Fibroblast of skin of abdomen (primary cell): ENCODE results near the gene PPT2.
"Not testable (repeated sequence)": the region's sequence is repeated elsewhere in the genome, so short reads cannot be mapped to it uniquely, and the experiment has no call there.

Source experiments
- DNase-seq: peaks from one replicate; pipeline ENCODE4 v3.0.0-alpha.2; 2013

The PPT2 gene

DNA sequence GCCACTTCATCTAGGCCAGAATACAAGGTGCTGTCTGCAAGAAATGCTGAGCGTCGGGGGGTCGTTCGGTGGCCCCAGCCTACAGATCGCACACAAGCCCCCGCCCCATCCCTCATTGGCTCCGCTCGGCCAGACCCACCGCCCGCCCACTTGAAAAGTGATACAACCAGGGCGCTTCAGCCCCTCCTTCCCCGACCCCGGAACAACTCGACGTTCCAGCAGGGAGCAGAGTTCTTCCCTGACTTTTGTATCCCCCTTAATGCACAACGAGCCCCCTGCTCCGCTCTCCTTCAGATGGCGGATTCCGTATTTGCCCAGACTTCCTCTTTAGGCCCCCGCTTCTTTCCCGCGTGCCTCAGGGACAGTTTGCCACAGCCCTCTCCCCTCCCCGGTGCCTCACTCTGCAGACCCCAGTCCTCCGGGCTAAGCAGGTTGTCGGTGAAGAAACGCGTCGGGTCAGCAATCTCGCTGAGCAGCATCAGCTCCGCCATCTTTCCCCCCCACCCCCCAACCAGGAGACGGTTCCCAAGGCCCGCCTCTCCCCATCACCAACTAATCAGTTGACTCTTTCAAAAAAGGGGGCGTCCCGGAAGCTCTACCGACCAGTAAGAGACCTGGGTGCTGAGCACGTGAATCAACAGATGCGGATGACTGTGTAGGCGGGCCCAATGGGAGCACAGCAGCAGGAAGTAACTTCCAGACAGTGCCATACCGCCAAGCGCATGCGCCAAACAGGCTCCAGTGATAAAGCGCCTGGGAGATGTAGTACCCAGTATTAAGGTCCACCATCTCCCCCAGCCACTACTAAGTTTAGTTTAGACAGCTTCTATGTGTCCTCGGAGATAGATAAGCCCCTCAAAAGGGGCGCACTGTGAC is 26.0 kb upstream of the PPT2 start, which contains the start of gene ATF6B:
Gene ATF6B, minus strand, starts transcription at position 530 of the 876 bp plus-strand sequence. Its CDS starts 39 bp downstream, at position 491.
- peak; percentile 100 for DNase-seq

DNA sequence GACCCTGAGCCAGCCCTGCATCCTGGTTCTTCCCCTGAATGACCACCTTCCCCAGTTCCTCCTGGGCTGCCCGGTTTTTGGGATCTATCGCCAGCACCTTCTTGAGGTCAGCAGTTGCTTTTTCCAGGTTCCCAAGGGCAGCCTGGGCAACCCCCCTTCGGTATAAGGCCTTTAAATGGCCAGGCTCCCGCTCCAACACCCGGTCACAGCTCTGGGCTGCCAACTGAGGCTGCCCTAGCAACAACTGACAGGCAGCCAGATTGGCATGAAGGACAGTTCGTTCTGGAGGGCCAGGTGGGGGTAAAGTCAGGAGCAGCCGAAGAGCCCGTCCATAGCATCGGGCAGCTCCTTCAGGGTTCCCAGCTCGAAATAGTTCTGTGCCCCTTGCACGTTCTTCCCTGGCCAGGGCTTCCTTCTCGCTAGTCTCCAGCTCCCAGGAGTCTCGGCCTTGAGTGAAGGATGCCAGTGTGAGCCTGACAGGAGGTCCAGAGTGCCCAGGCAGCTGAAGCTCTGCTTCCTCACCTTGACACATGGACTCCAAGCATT is 25.1 kb upstream of the PPT2 start:
- DNase-seq: no peak

DNA sequence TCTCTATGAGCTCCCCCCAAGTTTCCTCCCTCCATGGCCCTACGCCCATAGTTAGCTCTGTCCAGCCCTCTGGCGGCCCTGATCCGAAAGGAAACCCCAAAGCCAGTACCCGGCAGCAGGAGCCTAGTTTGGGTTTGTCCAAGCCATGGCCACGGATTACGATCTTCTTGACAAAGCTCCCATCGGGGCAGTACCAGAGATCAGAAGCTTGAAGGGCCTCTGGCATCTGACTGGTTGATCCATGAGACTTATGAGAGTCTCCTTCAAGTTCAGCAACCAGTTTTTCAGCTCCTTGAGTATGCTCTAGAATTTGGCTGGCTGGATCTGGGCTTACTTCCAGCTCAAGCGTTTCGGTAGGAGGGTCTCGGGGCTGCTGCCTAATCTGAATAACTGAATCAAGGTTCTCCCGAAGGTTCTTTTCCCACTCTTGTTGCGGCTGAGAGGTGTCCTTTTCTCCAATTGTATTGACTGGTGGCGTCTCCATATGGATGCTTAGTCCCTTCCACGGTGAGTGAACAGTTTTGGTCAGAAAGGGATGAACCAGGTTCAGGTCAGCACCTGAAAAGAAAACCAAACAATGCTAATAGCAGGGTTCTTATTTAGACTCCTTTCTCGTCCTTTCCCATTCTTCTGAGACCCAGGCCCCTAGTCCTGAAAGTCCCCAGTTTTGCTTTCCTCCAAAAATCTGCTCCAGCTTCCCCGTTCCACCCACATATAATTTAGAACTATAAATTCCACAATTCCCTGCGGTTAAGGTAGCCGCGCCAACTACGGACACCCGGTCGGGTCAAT is 24.4 kb upstream of the PPT2 start:
- no peak for DNase-seq

DNA sequence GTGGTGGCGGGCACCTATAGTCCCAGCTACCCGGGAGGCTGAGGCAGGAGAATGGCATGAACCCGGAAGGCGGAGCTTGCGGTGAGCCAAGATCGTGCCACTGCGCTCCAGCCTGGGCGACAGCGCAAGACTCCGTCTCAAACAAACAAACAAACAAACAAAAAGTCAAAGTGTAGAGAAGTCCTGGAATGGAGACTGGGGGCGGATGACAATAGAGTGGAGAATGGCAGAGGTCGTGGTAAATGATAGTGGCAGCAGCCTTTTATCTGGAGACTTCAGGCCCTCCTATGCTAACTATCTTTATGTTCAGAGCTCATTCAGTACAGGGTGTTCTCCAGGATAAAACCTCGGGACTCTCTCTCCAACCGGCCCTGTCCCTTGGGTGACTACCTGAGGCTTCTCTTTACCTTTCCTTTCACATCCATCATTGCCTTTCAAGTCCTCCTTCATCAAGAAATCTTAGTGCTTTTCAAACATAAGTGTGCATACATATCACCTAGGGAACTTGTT is 22.4 kb upstream of the PPT2 start:
- no peak for DNase-seq

DNA sequence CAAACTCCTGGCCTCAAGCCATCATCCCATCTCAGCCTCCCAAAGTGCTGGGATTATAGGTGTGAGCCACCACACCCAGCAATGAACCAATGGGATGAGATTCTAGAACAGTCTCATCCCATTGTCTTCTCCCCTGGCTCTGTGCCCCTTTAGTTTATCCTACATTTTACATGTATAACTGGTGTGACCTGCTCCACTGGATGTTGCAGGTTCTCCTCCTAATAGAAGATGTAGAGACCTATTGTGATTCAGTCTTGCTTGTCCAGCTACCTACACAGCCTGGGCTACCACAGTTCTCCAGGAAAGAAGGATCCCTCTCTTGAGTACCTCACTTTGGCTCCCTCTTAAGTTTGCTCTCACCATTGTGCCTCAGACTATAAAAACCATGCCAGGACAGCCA is 21.8 kb upstream of the PPT2 start:
- DNase-seq: no peak

DNA sequence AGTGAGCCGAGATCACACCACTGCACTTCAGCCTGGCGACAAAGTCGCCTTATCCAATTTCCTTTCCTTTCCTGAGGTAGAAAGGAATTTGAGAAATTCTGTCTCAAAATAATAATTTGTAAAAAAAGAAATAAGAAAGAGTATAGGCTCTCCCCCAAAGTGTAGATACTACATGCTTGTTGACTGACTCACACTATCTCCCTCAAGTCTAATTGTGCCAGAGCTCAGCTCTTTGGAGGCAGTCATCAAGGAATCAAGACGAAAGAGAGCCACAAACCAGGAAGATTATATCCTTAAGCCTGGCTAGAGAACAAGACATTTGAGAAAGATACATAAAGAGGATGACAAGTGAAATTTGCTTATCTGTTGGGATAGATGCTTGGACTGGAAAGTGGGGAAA is 20.2 kb upstream of the PPT2 start:
- peak; percentile 61 for DNase-seq

DNA sequence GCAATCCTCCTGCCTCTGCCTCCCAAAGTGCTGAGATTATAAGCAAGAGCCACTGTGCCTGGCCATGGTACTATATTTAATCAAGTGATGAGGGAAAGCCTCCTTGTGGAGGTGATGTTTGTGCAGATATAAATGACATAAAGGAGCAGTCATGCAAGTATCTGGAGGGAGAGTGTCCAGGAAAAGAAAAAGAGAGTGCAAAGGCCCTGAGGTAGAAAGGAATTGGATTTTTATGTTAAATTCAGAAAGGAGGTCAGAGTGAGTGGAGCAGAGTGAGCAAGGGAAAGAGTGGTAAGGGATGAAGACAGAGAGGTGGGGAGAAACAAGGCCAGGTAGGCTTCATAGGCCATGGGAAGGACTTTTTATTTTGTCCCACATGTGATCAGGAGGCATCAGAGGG is 16.5 kb upstream of the PPT2 start:
- DNase-seq: no peak

DNA sequence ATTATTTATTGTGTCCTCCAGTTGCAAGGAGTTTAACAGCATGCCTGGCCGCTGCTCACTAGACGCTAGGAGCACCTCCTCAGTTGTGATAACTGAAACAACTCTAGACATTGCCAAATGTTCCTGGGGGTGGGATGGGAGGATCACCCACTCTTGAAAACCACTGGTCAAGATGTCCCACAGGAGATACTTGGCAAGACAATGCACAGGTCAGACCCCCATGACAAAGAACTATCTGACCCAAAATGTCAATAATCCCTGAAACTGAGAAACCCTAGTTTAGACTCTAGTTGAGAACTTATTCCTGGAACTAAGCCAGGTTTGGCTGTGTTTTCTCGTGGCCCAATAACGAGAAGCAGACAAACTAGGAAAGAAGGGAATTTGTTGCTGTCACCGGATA is 14.4 kb upstream of the PPT2 start:
- DNase-seq: no peak

DNA sequence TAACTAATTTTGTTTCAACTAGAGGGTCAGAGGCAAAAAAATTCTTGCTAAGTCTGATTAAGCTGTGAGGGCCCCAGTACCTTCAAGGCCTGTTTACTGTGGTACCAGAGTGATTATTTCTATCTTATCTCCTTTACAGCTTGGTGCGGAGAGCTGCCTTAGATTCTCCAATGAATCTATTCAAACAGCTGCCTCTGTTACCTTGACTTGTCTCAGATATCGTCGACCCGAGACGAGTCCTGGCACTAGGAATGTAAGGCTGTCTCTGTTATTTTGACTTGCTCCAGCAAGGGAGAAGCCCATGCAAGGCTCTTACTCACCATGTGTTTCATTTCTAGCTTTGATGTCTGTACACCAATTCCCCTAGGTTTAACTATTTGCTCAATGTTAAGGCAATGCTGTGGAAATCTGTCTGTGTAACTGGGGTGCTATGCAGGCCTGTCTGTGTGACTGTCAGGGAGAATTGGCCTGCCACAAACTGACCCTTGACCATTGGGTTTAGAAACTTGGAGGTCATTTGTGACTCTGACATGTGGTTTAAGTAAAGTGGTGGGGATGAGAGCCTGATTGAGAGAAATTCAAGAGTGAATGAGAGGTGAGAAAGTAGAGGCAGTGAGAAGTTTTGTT is 13.4 kb upstream of the PPT2 start:
- no peak for DNase-seq

DNA sequence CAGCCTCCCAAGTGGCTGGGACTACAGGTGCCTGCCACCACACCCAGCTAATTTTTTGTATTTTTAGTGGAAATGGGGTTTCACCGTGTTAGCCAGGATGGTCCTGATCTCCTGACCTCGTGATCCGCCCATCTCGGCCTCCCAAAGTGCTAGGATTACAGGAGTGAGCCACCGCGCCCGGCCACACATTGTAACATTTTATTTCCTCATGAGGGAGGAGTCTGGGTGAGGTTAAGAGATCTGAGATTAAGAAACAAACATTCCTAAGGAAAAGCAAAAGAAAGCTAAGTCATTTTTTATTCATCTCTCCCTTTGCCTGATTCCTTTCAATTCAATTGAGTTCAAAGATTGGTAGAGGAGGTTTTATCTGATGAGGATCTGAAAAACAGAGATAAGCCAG is 9.7 kb upstream of the PPT2 start:
- DNase-seq: not testable (repeated sequence)

DNA sequence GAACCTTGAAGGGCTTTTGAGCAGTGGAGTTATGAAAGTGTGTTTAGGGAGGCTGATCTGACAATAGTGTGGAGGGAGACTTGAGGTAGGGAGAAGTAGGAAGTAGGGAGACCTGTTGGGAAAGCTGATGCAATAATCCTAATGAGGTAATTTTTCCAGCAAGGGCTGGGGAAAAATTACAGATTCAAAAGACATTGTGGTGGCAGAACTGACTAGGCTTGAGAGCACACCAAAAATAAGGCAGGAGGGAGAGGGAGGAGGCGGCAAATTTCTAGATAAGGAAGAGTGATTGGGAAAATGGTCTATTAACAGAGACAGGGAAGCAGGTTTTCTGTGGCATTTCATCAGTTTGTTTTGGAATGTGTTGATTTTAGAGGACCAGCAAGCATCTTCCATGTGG is 7.7 kb upstream of the PPT2 start:
- no peak for DNase-seq

DNA sequence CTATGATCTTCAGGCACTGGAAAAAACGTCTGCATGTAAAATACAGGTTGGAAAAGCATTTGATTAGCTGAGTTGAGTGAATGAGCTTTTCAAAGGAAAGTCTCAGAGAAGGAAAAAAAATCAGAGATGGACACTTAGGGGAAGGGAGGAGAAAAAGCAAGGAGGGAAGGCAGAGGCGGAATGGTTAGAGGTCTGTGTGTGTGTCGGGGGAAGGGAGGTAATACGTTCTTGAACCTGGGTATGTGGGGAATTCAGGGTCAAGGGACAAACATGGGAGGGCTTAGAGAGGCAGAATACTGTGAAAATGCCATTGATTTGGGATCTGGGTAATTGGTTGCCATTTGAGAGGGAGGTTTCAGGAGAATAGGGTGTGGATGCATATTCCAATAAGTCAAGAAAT is 7.3 kb upstream of the PPT2 start:
- DNase-seq: no peak

DNA sequence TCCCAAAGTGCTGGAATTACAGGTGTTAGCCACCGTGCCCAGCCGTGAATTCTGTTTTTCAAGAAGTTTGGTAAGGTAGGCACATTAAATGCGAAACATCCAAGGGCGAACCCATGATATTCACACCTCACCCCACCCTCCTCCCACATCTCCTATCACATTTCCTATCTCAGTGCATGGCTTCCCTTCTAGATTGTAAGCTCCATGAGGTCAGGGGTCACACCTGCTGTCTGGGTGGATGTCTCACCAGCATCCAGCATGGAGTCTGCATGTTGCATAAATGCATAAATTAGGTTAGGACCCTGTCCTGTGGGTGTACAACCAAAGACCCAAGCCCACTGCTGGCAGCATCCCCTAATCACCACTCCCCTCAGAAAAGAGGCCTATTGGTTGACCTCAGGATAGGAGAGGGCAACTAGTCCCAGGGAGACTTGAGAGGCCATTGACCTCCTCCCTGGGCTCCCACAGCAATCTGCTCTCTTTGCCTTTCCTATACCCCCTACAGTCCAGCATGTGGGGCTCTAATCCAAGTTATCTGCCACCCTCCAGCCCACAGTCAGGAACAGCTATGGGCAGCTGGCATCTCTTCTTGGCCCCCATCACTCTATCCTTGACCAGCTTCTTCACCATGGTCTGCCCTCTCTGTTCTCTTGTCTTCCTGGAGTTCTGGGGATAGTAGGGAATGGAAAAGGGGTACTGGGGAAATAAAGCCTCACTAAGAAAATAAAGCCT is 6.4 kb upstream of the PPT2 start:
- no peak for DNase-seq

DNA sequence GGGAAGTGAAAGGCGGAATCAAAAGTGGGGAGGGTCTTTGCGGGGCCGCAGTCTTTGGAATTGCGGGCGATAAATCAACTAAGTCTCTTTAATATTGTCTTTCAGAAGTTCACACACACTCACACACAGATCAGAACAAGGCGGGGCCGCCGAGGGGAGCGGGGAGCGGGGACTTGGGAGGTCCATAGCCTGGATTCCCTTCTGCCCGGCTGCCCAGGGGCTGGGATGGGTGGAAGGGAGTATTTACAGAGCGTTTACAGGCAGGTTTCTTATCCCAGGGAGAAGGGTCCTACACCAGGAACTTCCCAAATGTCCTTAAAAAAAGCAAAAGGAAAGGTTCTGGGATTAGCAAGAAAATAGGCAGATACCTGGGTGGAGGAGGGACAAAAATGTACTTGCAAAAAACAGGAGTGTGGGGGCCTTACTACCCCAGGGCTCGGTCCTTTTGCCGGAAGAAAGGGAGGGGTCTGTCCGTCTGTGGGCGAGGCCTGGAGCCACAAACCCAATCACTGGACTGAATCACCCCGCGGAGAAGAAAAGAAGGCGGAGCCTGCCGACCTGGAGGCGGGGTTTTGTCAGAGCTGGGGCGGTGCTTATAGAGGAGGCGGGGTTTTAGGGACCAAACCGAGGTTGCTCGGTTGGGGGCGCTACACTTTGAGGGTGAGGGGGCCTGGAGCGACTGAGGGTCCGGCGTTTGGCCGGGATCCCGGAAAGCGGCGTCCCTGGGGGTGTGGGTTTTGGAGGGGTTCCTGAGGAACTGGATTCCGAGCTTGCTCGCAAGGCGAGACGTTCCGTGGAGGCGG is 5.5 kb upstream of the PPT2 start:
- DNase-seq: peak; percentile 23

DNA sequence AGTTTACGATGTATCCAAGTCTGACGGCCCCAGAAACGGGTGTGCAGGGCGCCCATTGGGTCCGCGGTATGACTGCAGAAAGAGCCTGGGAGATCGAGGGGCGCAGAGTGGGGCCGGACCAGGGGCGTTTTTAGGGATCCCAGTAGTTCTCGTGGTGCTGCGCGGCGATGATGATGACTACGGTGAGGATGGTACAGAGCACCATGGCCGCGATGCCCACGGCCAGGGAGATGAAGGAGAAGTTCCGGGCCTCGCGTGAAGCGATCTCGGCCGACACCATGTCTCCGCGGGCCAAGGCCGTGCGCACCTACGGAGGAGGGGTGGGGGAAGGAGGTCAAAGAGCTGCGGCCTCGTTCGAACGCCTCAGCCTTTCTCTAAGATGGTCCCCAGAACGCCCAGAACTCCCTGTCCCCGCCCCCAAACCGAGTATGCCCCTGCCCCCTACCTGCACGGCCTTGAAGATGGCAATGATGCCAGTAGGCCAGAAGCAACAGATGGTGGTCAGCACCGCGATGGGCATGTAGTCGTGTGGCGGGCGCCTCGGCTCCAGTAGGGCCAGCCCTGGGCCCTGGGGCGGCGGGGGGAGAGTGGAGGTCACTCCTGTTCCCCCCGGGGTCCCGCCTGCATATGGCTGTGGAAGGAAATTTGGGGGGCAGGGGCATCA is 4.7 kb upstream of the PPT2 start:
- DNase-seq: no peak

DNA sequence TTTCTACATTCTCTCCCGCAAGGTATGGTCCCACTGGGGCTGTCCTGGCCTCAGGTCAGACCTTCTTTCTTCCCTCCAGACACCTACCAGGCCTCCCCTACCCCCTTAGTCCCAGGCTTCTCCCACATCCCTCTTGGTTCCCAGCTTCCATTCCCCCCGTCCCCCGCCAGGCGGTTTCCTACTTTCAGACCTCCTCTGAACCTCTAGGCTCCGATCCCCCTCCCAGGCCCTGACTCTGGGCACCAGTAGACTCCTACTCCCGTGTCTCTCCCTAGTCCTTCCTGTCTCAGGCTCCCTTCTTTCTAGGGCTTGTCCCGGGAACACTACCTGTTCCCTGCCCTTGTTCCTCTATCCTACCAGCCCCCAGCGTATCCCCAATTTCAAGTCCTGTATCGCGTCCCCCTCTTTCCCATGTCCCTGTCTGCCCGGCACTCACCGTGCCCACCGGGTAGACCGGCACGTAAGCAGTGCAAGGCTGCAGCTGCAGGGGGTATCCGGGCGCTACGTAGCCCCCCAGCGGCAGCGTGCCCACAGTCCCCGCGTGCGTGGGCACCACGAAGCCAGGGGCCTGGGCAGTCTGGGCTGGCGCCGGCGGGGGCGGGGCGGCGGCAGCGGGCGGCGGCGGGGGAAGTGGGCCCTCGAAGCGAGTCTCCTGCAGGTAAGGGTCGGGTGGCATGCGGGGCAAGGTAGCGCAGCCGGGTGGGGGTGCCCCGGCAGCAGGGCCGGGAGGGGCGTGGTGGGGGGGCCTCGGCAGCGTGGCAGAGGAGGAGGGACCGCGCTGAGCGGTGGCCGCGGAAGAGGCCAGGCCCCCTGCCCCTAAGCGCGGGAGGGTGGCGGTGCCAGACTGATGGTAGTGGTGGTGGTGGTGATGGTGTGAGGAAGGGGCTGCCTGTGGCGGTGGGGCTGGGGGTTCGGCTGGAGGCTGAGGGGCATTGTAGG is 3.7 kb upstream of the PPT2 start:
- DNase-seq: no peak

DNA sequence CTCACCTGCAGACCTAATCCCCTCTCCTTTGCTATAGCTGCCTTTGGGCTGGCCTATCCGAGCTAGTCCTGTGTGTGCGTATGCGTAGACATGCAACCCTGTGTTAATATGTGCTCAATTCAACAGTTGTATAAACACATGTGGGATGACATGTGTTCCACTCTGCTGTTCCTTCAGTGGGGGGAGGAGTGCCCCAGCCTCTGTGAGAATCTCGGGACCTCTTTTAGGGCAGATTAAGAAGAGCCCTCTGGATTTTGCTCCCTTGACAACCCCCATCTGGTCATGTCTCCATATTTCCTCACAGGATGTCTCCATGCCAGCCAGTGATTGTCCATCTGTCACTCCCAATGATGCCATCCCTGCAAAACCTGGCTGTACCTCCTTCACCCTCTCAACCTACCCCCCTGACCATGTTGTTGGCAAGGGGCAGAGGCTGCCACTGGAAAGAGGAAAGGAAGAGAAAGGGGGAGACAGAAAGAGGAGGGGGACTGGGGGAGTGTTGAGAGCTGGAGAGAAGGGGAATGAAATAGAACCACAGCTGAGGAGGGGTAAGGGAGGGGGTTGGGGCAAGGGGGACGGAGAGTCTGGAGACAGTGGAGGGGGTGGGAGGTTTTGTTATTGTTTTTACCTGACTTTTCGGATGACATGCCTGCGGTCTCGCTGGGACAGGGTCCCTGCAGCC is 2.6 kb upstream of the PPT2 start:
- DNase-seq: no peak

DNA sequence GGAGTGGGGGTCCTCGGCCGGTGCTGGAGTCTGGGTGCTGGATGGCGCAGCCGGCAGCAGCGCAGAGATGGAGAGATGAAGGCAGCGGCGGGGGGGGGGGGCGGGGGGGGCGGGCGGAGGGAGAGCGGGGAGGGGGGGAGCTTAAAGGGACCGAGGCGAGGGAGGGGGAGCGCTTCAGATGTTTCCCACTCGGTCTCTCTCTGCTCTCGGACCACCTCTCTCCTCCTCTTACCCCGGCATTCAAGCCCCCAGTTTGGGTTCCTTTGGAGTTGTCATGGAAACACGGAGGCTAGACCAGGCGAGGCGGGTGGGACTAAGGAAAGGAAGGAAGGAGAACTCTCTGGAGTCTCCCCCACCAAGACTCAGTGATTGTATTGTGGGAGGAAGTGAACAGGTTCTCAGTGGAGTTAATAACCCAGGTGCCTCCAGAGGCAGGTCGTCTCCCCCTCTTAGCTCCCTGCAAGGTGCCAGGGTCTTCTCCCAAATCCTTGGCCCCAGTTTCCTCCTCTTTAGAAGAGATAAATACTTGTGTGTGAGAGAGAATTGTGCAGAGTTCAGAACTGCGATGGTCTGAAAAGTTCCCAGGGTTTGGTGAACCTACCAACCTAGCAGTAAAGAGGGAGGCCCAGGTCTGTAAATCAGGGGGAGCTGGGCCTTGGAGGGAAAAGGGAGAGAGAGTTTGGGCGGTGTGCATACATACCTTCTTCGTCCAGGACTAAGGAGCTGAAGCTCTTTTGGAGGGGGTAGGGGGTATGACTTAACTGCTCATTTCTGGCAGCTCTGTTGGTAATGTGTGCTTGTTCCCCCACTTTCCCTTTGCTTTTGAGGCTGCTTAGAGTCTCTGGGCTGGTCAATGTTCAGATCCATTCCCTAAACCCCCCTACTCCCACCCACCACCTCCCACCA is 1.8 kb upstream of the PPT2 start, which contains the start of gene PRRT1:
Gene PRRT1, minus strand, starts transcription at position 77 of the 906 bp plus-strand sequence. CDS start 112 bp downstream, outside the sequence.
- peak; percentile 17 for DNase-seq
